Effector CD4-positive, alpha-beta T cell (primary cell): ENCODE data around the gene TMTC2.

Experiments used
- DNase-seq: peaks from one replicate; pipeline ENCODE4 v3.0.0-alpha.2; 2020

Gene TMTC2

GRCh38 chr12:83150465-83151189 is 463.9 kb downstream of the TMTC2 start:
- DNase-seq = no peak

- no peak for DNase-seq
Measured at GRCh38 chr12:83153177-83153576, 466.5 kb downstream of the TMTC2 start.

- DNase-seq = no peak
Measured at GRCh38 chr12:83156815-83157214, 470.1 kb downstream of the TMTC2 start.

GRCh38 chr12:83157604-83158003 is 470.9 kb downstream of the TMTC2 start:
- DNase-seq = no peak

GRCh38 chr12:83158613-83159207 is 472.0 kb downstream of the TMTC2 start:
- no peak for DNase-seq

- no peak for DNase-seq
Measured at GRCh38 chr12:83161456-83161855, 474.8 kb downstream of the TMTC2 start.

- no peak for DNase-seq
Measured at GRCh38 chr12:83168751-83169150, 482.0 kb downstream of the TMTC2 start.

- DNase-seq = no peak
Measured at GRCh38 chr12:83172441-83172840, 485.7 kb downstream of the TMTC2 start.

- DNase-seq = no peak
Measured at GRCh38 chr12:83172866-83173649, 486.4 kb downstream of the TMTC2 start.

GRCh38 chr12:83179999-83180398 is 493.3 kb downstream of the TMTC2 start:
- DNase-seq = no peak

- no peak for DNase-seq
Measured at GRCh38 chr12:83181074-83181473, 494.4 kb downstream of the TMTC2 start.

GRCh38 chr12:83183132-83183531 is 496.4 kb downstream of the TMTC2 start:
- no peak for DNase-seq
